IMR-90 (cell line): ENCODE data around the gene ZNF48. TPM values are rescaled to one million over a fixed set of nuclear protein-coding genes. Genes with fewer than 3 reads are reported as not detected.

Experiments used
- ATAC-seq: fragments of 200-7000 bp; cut with Tn5 transposase; 2 replicates; pipeline ENCODE4 v1.9.1; 2020; ENCODE audit warnings: low read depth, mild to moderate bottlenecking, moderate library complexity
- BruUV-seq: library from RNA; stranded (reverse); fragments of 400-500 nt; replicated peaks from 2 replicates; lab custom pipeline; 2021; lab: Mats Ljungman, UMichigan
- CTCF ChIA-PET: fragments of 300-600 bp; formaldehyde crosslinking; extraction: SDS; loops from one replicate; lab custom pipeline; 2021; ENCODE audit warnings: antibody characterized with exemption; lab: Yijun Ruan, JAX
- POLR2A ChIA-PET: fragments of 300-600 bp; sonication (Branson Sonifier 250); formaldehyde crosslinking; loops from one replicate; lab custom pipeline; 2022; ENCODE audit warnings: antibody characterized with exemption; ENCODE audit not compliant: unreplicated experiment; lab: Charles Lee
- DNase-seq: peaks from one replicate; pipeline ENCODE4 v3.0.0; 2013
- H2AFZ ChIP-seq: replicated peaks from 2 replicates; pipeline ENCODE3; 2013; ENCODE audit warnings: low read length, mild to moderate bottlenecking; ENCODE audit not compliant: poor library complexity
- H2AK5ac ChIP-seq: 2 replicates; pipeline ENCODE4 v1.6.1; 2013; ENCODE audit warnings: low read depth, low read length, inconsistent platforms
- H2AK9ac ChIP-seq: replicated peaks from 2 replicates; pipeline ENCODE3; 2013; ENCODE audit warnings: mild to moderate bottlenecking, low read depth, low read length, moderate library complexity; ENCODE audit not compliant: poor library complexity
- H2BK120ac ChIP-seq: 2 replicates; pipeline ENCODE4 v1.6.1; 2013; ENCODE audit warnings: low read depth, low read length, inconsistent platforms
- H2BK15ac ChIP-seq: 3 replicates; pipeline ENCODE4 v1.6.1; 2013; ENCODE audit warnings: low read depth, low read length, inconsistent platforms
- H2BK20ac ChIP-seq: 2 replicates; pipeline ENCODE4 v1.6.1; 2013; ENCODE audit warnings: low read depth, mild to moderate bottlenecking, inconsistent platforms, low read length, moderate library complexity
- H2BK5ac ChIP-seq: 2 replicates; pipeline ENCODE4 v1.6.1; 2013; ENCODE audit warnings: mild to moderate bottlenecking, low read depth, low read length, inconsistent platforms; ENCODE audit not compliant: poor library complexity, severe bottlenecking
- H3K14ac ChIP-seq: replicated peaks from 2 replicates; pipeline ENCODE4 v1.6.1; 2013; ENCODE audit warnings: low read depth, low read length, inconsistent platforms
- H3K18ac ChIP-seq: 2 replicates; pipeline ENCODE4 v1.6.1; 2013; ENCODE audit warnings: low read depth, low read length, control low read depth
- H3K23ac ChIP-seq: 2 replicates; pipeline ENCODE4 v1.6.1; 2013; ENCODE audit warnings: low read depth, low read length, inconsistent platforms
- H3K27ac ChIP-seq: 2 replicates; pipeline ENCODE4 v1.5.1; 2013; ENCODE audit warnings: mild to moderate bottlenecking, control low read depth, low read length; ENCODE audit not compliant: insufficient read depth
- H3K27me3 ChIP-seq: 2 replicates; pipeline ENCODE4 v1.6.1; 2013; ENCODE audit warnings: low read length; ENCODE audit not compliant: control insufficient read depth, insufficient read depth
- H3K36me3 ChIP-seq: 2 replicates; pipeline ENCODE4 v1.6.1; 2013; ENCODE audit warnings: low read length, mixed read lengths; ENCODE audit not compliant: control insufficient read depth, insufficient read depth
- H3K4ac ChIP-seq: 2 replicates; pipeline ENCODE4 v1.6.1; 2013; ENCODE audit warnings: low read depth, low read length, inconsistent platforms
- H3K4me1 ChIP-seq: 2 replicates; pipeline ENCODE4 v1.6.1; 2013; ENCODE audit warnings: low read length, mixed read lengths; ENCODE audit not compliant: control insufficient read depth, insufficient read depth
- H3K4me2 ChIP-seq: 2 replicates; pipeline ENCODE4 v1.6.1; 2013; ENCODE audit warnings: low read depth, mild to moderate bottlenecking, control low read depth, low read length, moderate library complexity
- H3K4me3 ChIP-seq: 2 replicates; pipeline ENCODE4 v1.5.1; 2013; ENCODE audit warnings: low read depth, mild to moderate bottlenecking, control low read depth, low read length, moderate library complexity; ENCODE audit not compliant: insufficient read depth
- H3K56ac ChIP-seq: 2 replicates; pipeline ENCODE4 v1.6.1; 2013; ENCODE audit warnings: low read length, inconsistent platforms; ENCODE audit not compliant: insufficient read depth; ENCODE audit errors: extremely low read depth
- H3K79me1 ChIP-seq, 2 experiments: 2 replicates each; pipeline ENCODE4 v1.6.1; 2013; ENCODE audit warnings: low read length in 2 of 2, inconsistent platforms in 1 of 2, low read depth in 1 of 2
- H3K9ac ChIP-seq: 2 replicates; pipeline ENCODE4 v1.6.1; 2013; ENCODE audit warnings: low read depth, low read length, control low read depth
- H3K9me1 ChIP-seq: 2 replicates; pipeline ENCODE4 v1.6.1; 2013; ENCODE audit warnings: low read length, inconsistent platforms; ENCODE audit not compliant: insufficient read depth
- H3K9me3 ChIP-seq: 2 replicates; pipeline ENCODE4 v1.6.1; 2013; ENCODE audit warnings: low read length; ENCODE audit not compliant: control insufficient read depth, insufficient read depth
- H4K20me1 ChIP-seq: 2 replicates; pipeline ENCODE4 v1.6.1; 2013; ENCODE audit warnings: low read length, inconsistent platforms; ENCODE audit not compliant: insufficient read depth
- H4K5ac ChIP-seq: 2 replicates; pipeline ENCODE4 v1.6.1; 2013; ENCODE audit warnings: mild to moderate bottlenecking, low read depth, low read length, control low read depth
- H4K8ac ChIP-seq, 2 experiments: 2 replicates each; pipeline ENCODE4 v1.6.1; 2013; ENCODE audit warnings: low read depth in 2 of 2, low read length in 2 of 2, control low read depth in 1 of 2, inconsistent platforms in 1 of 2
- H4K91ac ChIP-seq: 2 replicates; pipeline ENCODE4 v1.6.1; 2013; ENCODE audit warnings: low read depth, low read length, inconsistent platforms; ENCODE audit not compliant: insufficient read depth
- BHLHE40 ChIP-seq: fragments of 150-350 bp; IDR thresholded peaks from 2 replicates; pipeline ENCODE4 v1.6.1; 2016; ENCODE audit warnings: mild to moderate bottlenecking, low read depth, low read length
- CEBPB ChIP-seq: IDR thresholded peaks from 2 replicates; pipeline ENCODE4 v1.6.1; 2012; ENCODE audit warnings: low read depth, low read length, improper control_type of control experiment
- CHD1 ChIP-seq: IDR thresholded peaks from 2 replicates; pipeline ENCODE4 v1.6.1; 2012; ENCODE audit warnings: low read depth, low read length, improper control_type of control experiment
- CTCF ChIP-seq: conservative IDR thresholded peaks from 2 replicates; pipeline ENCODE4 v1.5.1; 2012; ENCODE audit warnings: mild to moderate bottlenecking, low read depth, low read length, improper control_type of control experiment
- FOS ChIP-seq: fragments of 150-350 bp; IDR thresholded peaks from 2 replicates; pipeline ENCODE4 v1.6.1; 2016; ENCODE audit warnings: low read depth, low read length
- MAFK ChIP-seq: IDR thresholded peaks from 2 replicates; pipeline ENCODE4 v1.6.1; 2012; ENCODE audit warnings: low read depth, low read length, improper control_type of control experiment
- MAZ ChIP-seq: IDR thresholded peaks from 2 replicates; pipeline ENCODE4 v1.6.1; 2012; ENCODE audit warnings: low read depth, mild to moderate bottlenecking, low read length, improper control_type of control experiment, moderate library complexity, borderline replicate concordance
- MXI1 ChIP-seq: IDR thresholded peaks from 2 replicates; pipeline ENCODE4 v1.6.1; 2012; ENCODE audit warnings: low read depth, mild to moderate bottlenecking, low read length, moderate library complexity, borderline replicate concordance
- POLR2A ChIP-seq: IDR thresholded peaks from 2 replicates; pipeline ENCODE4 v1.6.1; 2012; ENCODE audit warnings: mild to moderate bottlenecking, low read depth, low read length
- RAD21 ChIP-seq: IDR thresholded peaks from 2 replicates; pipeline ENCODE4 v1.6.1; 2012; ENCODE audit warnings: low read length, improper control_type of control experiment
- RCOR1 ChIP-seq: IDR thresholded peaks from 2 replicates; pipeline ENCODE4 v1.6.1; 2012; ENCODE audit warnings: mild to moderate bottlenecking, low read length, improper control_type of control experiment; ENCODE audit not compliant: insufficient replicate concordance
- SMC3 ChIP-seq: fragments of 150-350 bp; IDR thresholded peaks from 2 replicates; pipeline ENCODE4 v1.6.1; 2016; ENCODE audit warnings: low read depth, mild to moderate bottlenecking, antibody characterized with exemption, low read length, moderate library complexity
- USF2 ChIP-seq: fragments of 150-350 bp; IDR thresholded peaks from 2 replicates; pipeline ENCODE4 v1.6.1; 2017; ENCODE audit warnings: mild to moderate bottlenecking, antibody characterized with exemption, low read length, low read depth
- WGBS, 2 experiments: methylation state at CpG; one replicate each; pipeline versions ENCODE4 v1.1.5 to v1.1.7; 2013; ENCODE audit warnings: missing lambda C conversion rate in 2 of 2; ENCODE audit not compliant: insufficient read length in 1 of 2; ENCODE audit errors: extremely low coverage in 2 of 2; 5-methylcytosine and 5-hydroxymethylcytosine counted together
- dilution Hi-C: fragments of 300-500 bp; cut with HindIII; formaldehyde crosslinking; loops from one replicate; pipeline ENCODE4 v1.14.3; 2018; ENCODE audit warnings: low sequenced_read_pairs; ENCODE audit not compliant: unreplicated experiment
- in situ Hi-C: fragments of 300-500 bp; cut with MboI; formaldehyde crosslinking; loops from 3 replicates; pipeline ENCODE4 v1.14.3; 2019; ENCODE audit warnings: low sequenced_read_pairs, inconsistent platforms, mixed read lengths
- intact Hi-C: fragments of 100-400 bp; cut with micrococcal nuclease; formaldehyde crosslinking; loops from 2 replicates; pipeline ENCODE4 v1.10.0; 2022
- polyA plus RNA-seq, 3 experiments: library from polyadenylated mRNA; depleted of rRNA; stranded (reverse); fragments of >200 nt; gene quantifications; 2 replicates each; pipeline ENCODE4 v1.2.3, GENCODE V29; 2012; ENCODE audit warnings: low replicate concordance in 1 of 3
- total RNA-seq: library from RNA; depleted of rRNA; stranded (reverse); fragments of >200 nt; gene quantifications from 2 replicates; pipeline ENCODE4 v1.2.3, GENCODE V29; 2012
- TF ChIP-seq, protein P1 (sequence below): fragments of 150-350 bp; IDR thresholded peaks from 2 replicates; pipeline ENCODE4 v1.6.1; 2016; ENCODE audit warnings: low read depth, mild to moderate bottlenecking, low read length, moderate library complexity, borderline replicate concordance

The ZNF48 gene
- total and polyA plus RNA-seq, 2 of the 4 experiments (the other 2 are of a cell fraction) = 5.8 to 6.6 TPM

DNA sequence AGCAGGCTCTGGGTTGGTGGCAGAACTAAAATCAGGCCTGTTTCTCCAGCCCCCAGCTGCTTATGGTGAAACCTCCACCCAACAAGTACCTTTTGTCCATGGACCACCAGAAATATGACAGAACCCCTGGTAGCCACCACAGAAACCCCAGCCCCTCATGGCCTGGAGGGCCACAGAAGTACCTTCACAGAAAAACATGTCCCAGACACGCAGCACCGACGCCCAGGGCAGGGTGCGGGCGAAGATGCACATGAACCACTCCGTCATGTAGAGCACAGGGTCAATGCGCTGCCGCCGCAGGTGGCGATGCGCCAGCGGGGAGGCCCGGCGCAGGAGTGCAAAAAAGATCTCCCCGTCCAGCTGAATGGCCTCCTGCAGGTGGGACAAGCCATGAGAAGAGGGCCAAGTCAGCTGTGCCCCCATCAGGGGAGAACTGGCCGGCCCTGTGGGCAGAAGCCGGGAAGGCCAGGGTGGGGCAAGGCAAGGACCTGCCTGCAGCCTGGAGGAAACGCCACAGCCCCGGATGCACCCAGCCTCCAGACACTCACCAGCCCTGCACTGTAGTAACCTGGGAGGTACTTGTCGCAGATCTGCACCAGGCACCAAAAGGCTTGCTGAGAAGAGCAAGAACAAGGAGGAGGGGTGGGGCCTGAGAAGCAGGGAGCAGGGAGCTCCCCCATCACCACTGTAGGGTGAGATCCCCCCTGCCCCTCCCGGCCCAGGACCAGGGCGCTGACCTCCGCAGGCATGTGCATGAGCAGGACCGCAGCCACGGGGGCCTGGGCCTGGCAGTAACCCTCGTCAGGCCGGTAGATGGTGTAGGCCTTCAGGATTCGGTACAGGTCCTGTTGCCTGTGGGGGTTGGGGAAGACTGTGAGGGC is 36.0 kb upstream of the ZNF48 start:
- H3K79me1 ChIP-seq = peaks cover 15 to 50% of the 10 kb centered on the region in 2 experiments
- no peak overlapping the region for H4K5ac ChIP-seq
- ATAC-seq (no peak), DNase-seq (no peak)
- no peak overlapping the region for H2BK120ac ChIP-seq
- H2AFZ ChIP-seq = no peak overlapping the region
- no peak overlapping the region for H4K8ac ChIP-seq
- intact Hi-C loops = no loop called here
- dilution Hi-C loops = no loop called here
- H3K9me1 ChIP-seq = peaks cover 7% of the 10 kb centered on the region; the same call in 1 of the 2 replicates
- no peak for TF ChIP-seq MAZ
- no peak for TF ChIP-seq SMC3
- TF ChIP-seq CEBPB = no peak
- TF ChIP-seq RAD21 = no peak
- no peak for TF ChIP-seq USF2
- TF ChIP-seq, protein P1, sequence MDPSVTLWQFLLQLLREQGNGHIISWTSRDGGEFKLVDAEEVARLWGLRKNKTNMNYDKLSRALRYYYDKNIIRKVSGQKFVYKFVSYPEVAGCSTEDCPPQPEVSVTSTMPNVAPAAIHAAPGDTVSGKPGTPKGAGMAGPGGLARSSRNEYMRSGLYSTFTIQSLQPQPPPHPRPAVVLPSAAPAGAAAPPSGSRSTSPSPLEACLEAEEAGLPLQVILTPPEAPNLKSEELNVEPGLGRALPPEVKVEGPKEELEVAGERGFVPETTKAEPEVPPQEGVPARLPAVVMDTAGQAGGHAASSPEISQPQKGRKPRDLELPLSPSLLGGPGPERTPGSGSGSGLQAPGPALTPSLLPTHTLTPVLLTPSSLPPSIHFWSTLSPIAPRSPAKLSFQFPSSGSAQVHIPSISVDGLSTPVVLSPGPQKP = no peak
- no peak for TF ChIP-seq CHD1
- TF ChIP-seq FOS = no peak
- TF ChIP-seq POLR2A = no peak
- no peak for TF ChIP-seq BHLHE40
- no peak for TF ChIP-seq MAFK
- TF ChIP-seq RCOR1 = no peak
- no peak for TF ChIP-seq MXI1
- TF ChIP-seq CTCF = no peak
- peaks cover 5% of the 10 kb centered on the region; the same call in 1 of the 2 replicates for H3K4me1 ChIP-seq
- no peak overlapping the region for H3K4ac ChIP-seq
- no peak overlapping the region for H3K9ac ChIP-seq
- H3K27ac ChIP-seq = no peak overlapping the region
- no peak overlapping the region for H2AK5ac ChIP-seq
- H2BK15ac ChIP-seq = no peak overlapping the region
- no peak overlapping the region for H3K56ac ChIP-seq
- no peak overlapping the region for H3K4me3 ChIP-seq
- peaks cover 5% of the 10 kb centered on the region; the same call in 1 of the 2 replicates for H4K20me1 ChIP-seq
- ChIA-PET POLR2A (no interaction called here), CTCF (interaction anchor here (0.6 kb wide), 1 partner anchor 10 kb away, joined by 4 read pairs; no protein-coding TSS in a partner anchor)
- peak overlapping the region; percentile 34 for H2AK9ac ChIP-seq
- H4K91ac ChIP-seq = no peak overlapping the region
- no TSS peak for BruUV-seq
- no peak overlapping the region for H3K4me2 ChIP-seq
- H3K27me3 ChIP-seq = no peaks in the 10 kb centered on the region
- no peak overlapping the region for H3K14ac ChIP-seq
- H3K36me3 ChIP-seq = peaks cover 37% of the 10 kb centered on the region
- H2BK5ac ChIP-seq = no peak overlapping the region
- WGBS, 2 experiments = 99% methylated on average over 11 of the region's 28 CpGs; no CpG with 5 or more reads in 1 of the 2 experiments
- H3K23ac ChIP-seq = no peak overlapping the region
- H3K18ac ChIP-seq = no peak overlapping the region
- H2BK20ac ChIP-seq = no peak overlapping the region
- in situ Hi-C loops = no loop called here
- no peaks in the 10 kb centered on the region for H3K9me3 ChIP-seq
